ENCODE results near the gene RALGAPB.

RALGAPB gene

DNA sequence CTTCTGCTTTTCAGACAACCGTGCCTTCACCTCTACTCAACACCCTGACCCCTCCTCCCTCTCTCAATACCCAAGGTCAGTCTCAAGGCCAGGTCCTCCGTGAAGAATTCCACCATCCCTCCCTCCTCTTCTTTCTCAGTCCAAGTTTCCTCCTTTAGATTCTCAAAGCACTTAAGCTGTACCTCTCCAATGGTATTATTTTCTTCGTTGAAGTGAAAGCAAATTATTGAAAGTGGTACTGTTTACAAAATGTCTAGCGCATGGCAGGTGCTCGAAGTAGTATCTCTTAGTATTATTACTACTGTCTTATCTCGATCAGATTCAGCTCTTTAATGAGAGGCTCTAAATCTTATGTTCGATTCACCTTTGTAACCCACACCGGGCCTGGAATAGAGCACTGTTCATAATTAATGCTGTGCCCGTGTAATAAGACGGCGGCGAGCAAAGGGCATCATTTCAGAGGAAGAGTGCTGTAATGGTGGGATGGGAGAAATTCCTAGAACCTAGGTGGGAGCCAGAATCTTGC is 593 bp upstream of the RALGAPB start:
- TF ChIP-seq, protein P1, sequence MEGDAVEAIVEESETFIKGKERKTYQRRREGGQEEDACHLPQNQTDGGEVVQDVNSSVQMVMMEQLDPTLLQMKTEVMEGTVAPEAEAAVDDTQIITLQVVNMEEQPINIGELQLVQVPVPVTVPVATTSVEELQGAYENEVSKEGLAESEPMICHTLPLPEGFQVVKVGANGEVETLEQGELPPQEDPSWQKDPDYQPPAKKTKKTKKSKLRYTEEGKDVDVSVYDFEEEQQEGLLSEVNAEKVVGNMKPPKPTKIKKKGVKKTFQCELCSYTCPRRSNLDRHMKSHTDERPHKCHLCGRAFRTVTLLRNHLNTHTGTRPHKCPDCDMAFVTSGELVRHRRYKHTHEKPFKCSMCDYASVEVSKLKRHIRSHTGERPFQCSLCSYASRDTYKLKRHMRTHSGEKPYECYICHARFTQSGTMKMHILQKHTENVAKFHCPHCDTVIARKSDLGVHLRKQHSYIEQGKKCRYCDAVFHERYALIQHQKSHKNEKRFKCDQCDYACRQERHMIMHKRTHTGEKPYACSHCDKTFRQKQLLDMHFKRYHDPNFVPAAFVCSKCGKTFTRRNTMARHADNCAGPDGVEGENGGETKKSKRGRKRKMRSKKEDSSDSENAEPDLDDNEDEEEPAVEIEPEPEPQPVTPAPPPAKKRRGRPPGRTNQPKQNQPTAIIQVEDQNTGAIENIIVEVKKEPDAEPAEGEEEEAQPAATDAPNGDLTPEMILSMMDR (IDR thresholded peaks at IDR 0.05; ENCODE audit: low read length): no peak
- TF ChIP-seq EZH2 (optimal IDR thresholded peaks at IDR 0.05; ENCODE audit: low read depth, low read length) (no peak), EZH2phosphoT487 (IDR thresholded peaks at IDR 0.05; ENCODE audit: low read length) (no peak)
- Histone ChIP-seq H3K9me3 (replicated peaks; ENCODE audit: insufficient read depth, low read length) (no peaks in the 10 kb centered on the region), H3K4me1 (ENCODE audit: low read length) (peaks cover 13% of the 10 kb centered on the region; the same call in 1 of the 2 replicates), H3K4me2 (ENCODE audit: low read depth, low read length) (peak overlapping the region; percentile 72), H3K9ac (ENCODE audit: low read length) (peak overlapping the region; percentile 72; the same call in 1 of the 2 replicates), H4K20me1 (ENCODE audit: insufficient read depth, low read length) (no peaks in the 10 kb centered on the region), H3K27me3 (replicated peaks; ENCODE audit: insufficient read depth, low read length) (peaks cover 4% of the 10 kb centered on the region; the same call in 1 of the 2 replicates), H3K9me2 (replicated peaks; ENCODE audit: insufficient read depth, low read length) (no peaks in the 10 kb centered on the region), H3K27ac (ENCODE audit: low read length) (no peak overlapping the region; the same call in 1 of the 2 replicates), H3K79me2 (ENCODE audit: low read length) (peaks cover 41% of the 10 kb centered on the region), H2AFZ (ENCODE audit: low read length) (peak overlapping the region; percentile 83), H3F3A (ENCODE audit: insufficient read depth, low read length) (peaks cover 4% of the 10 kb centered on the region; the same call in 1 of the 2 replicates), H3K4me3 (ENCODE audit: low read length) (peak overlapping the region; percentile 87), H3K36me3 (replicated peaks; ENCODE audit: insufficient read depth, low read length) (no peaks in the 10 kb centered on the region)
- no peak for DNase-seq

GRCh38 chr20:38473367-38473795 is 738 bp downstream of the RALGAPB start:
- H3K79me2 ChIP-seq (ENCODE audit: low read length): peaks cover 54% of the 10 kb centered on the region

DNA sequence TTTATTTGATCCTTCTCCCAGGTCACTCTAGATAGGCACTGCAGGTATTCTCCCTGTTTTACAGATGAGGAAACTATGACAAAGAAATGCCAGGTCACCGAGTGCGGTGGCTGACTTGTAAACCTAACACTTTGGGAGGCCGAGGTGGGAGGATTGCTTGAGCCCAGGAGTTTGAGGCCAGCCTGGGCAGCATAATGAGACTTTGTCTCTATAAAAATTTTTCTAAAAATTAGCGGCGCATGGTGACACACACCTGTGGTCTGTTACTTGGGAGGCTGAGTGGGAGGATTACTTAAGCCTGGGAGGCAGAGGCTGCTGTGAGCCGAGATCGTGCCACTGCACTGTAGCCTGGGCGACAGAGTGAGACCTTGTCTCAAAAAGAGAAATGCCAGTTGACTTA is 5.1 kb downstream of the RALGAPB start:
- H3K79me2 ChIP-seq (ENCODE audit: low read length): peaks cover 86% of the 10 kb centered on the region
- DNase-seq: no peak
- H3K4me1 ChIP-seq (ENCODE audit: low read length): peaks cover 8% of the 10 kb centered on the region; the same call in 1 of the 2 replicates
- H2AFZ ChIP-seq (ENCODE audit: low read length): no peak overlapping the region
- no peaks in the 10 kb centered on the region for H4K20me1 ChIP-seq (ENCODE audit: insufficient read depth, low read length)
- no peaks in the 10 kb centered on the region for H3K9me2 ChIP-seq (replicated peaks; ENCODE audit: insufficient read depth, low read length)
- H3K27ac ChIP-seq (ENCODE audit: low read length): no peak overlapping the region
- no peaks in the 10 kb centered on the region for H3K36me3 ChIP-seq (replicated peaks; ENCODE audit: insufficient read depth, low read length)
- H3F3A ChIP-seq (ENCODE audit: insufficient read depth, low read length): no peaks in the 10 kb centered on the region; the same call in 1 of the 2 replicates
- H3K9me3 ChIP-seq (replicated peaks; ENCODE audit: insufficient read depth, low read length): no peaks in the 10 kb centered on the region
- TF ChIP-seq, protein P1 (IDR thresholded peaks at IDR 0.05; ENCODE audit: low read length): no peak
- no peak for TF ChIP-seq EZH2phosphoT487 (IDR thresholded peaks at IDR 0.05; ENCODE audit: low read length)
- no peak for TF ChIP-seq EZH2 (optimal IDR thresholded peaks at IDR 0.05; ENCODE audit: low read depth, low read length)
- no peak overlapping the region for H3K4me3 ChIP-seq (ENCODE audit: low read length)
- H3K9ac ChIP-seq (ENCODE audit: low read length): no peak overlapping the region
- H3K4me2 ChIP-seq (ENCODE audit: low read depth, low read length): no peak overlapping the region
- H3K27me3 ChIP-seq (replicated peaks; ENCODE audit: insufficient read depth, low read length): no peaks in the 10 kb centered on the region

More at GRCh38 chr20:38473367-38473795, 738 bp downstream of the RALGAPB start:
- Histone ChIP-seq H4K20me1 (ENCODE audit: insufficient read depth, low read length) (no peaks in the 10 kb centered on the region), H3K9ac (ENCODE audit: low read length) (peak overlapping the region; percentile 72), H2AFZ (ENCODE audit: low read length) (peak overlapping the region; percentile 52; the same call in 1 of the 2 replicates), H3F3A (ENCODE audit: insufficient read depth, low read length) (peaks cover 4% of the 10 kb centered on the region; the same call in 1 of the 2 replicates), H3K4me2 (ENCODE audit: low read depth, low read length) (peak overlapping the region; percentile 87), H3K9me2 (replicated peaks; ENCODE audit: insufficient read depth, low read length) (no peaks in the 10 kb centered on the region), H3K4me1 (ENCODE audit: low read length) (peaks cover 13% of the 10 kb centered on the region; the same call in 1 of the 2 replicates), H3K27ac (ENCODE audit: low read length) (no peak overlapping the region), H3K36me3 (replicated peaks; ENCODE audit: insufficient read depth, low read length) (no peaks in the 10 kb centered on the region), H3K9me3 (replicated peaks; ENCODE audit: insufficient read depth, low read length) (no peaks in the 10 kb centered on the region), H3K27me3 (replicated peaks; ENCODE audit: insufficient read depth, low read length) (peaks cover 4% of the 10 kb centered on the region; the same call in 1 of the 2 replicates), H3K4me3 (ENCODE audit: low read length) (peak overlapping the region; percentile 87)
- DNase-seq: peak; percentile 37
- TF ChIP-seq EZH2phosphoT487 (IDR thresholded peaks at IDR 0.05; ENCODE audit: low read length): no peak
- TF ChIP-seq, protein P1 (IDR thresholded peaks at IDR 0.05; ENCODE audit: low read length): peak; percentile 30; the same call in 1 of the 2 replicates

All from MM.1S (cell line).